Liver (tissue), 9 donors: ENCODE measurements around the gene PRM2. TPM values are rescaled to one million over a fixed set of nuclear protein-coding genes. Genes with fewer than 3 reads are reported as not detected.

Source experiments
- DNase-seq: peaks from one replicate; pipeline ENCODE4 v3.0.0-alpha.2; 2017; ENCODE audit warnings: low spot score
- H3K27ac ChIP-seq, 2 donors: one replicate each; pipeline ENCODE4 v1.7.0; 2013; ENCODE audit warnings: inconsistent platforms in 2 of 2, low read length in 2 of 2, control low read depth in 1 of 2, low read depth in 1 of 2, mild to moderate bottlenecking in 1 of 2
- H3K27me3 ChIP-seq, 4 donors: one replicate each; pipeline versions ENCODE4 v1.6.1 to v1.7.0; 2013; ENCODE audit warnings: low read length in 3 of 4, inconsistent platforms in 1 of 4, mild to moderate bottlenecking in 1 of 4, moderate library complexity in 1 of 4; ENCODE audit not compliant: control insufficient read depth in 4 of 4, insufficient read depth in 4 of 4
- H3K36me3 ChIP-seq, 4 donors: one replicate each; pipeline versions ENCODE4 v1.6.1 to v1.7.0; 2013; ENCODE audit warnings: low read length in 3 of 4, mild to moderate bottlenecking in 3 of 4, low read depth in 1 of 4, moderate library complexity in 1 of 4; ENCODE audit not compliant: control insufficient read depth in 4 of 4, insufficient read depth in 3 of 4
- H3K4me1 ChIP-seq, 4 donors: one replicate each; pipeline versions ENCODE4 v1.6.1 to v1.7.0; 2013; ENCODE audit warnings: low read length in 3 of 4, mild to moderate bottlenecking in 3 of 4, moderate library complexity in 1 of 4; ENCODE audit not compliant: control insufficient read depth in 4 of 4, insufficient read depth in 4 of 4
- H3K4me3 ChIP-seq, 3 donors: one replicate each; pipeline versions ENCODE4 v1.6.1 to v1.7.0; 2013; ENCODE audit warnings: low read length in 3 of 3, control low read depth in 1 of 3, low read depth in 1 of 3, mild to moderate bottlenecking in 1 of 3
- H3K9ac ChIP-seq, 2 donors: one replicate each; pipeline ENCODE4 v1.7.0; 2013; ENCODE audit warnings: low read length in 2 of 2, mild to moderate bottlenecking in 2 of 2, moderate library complexity in 2 of 2, control low read depth in 1 of 2, low read depth in 1 of 2
- H3K9me3 ChIP-seq, 4 donors: one replicate each; pipeline versions ENCODE4 v1.6.1 to v1.7.0; 2013; ENCODE audit warnings: low read length in 3 of 4; ENCODE audit not compliant: control insufficient read depth in 4 of 4
- ATF3 ChIP-seq: IDR thresholded peaks from 2 replicates; pipeline ENCODE4 v1.6.1; 2016; ENCODE audit warnings: antibody characterized with exemption
- CTCF ChIP-seq: fragments of 150-350 bp; IDR thresholded peaks from 2 replicates; pipeline ENCODE4 v1.5.1; 2017; ENCODE audit warnings: improper control_type of control experiment, low read depth, low read length; ENCODE audit not compliant: missing input control
- EGR1 ChIP-seq, 2 donors: IDR thresholded peaks; 2 replicates each; pipeline ENCODE4 v1.6.1; 2016 to 2018; ENCODE audit warnings: antibody characterized with exemption in 2 of 2, low read depth in 2 of 2
- FOXA1 ChIP-seq: IDR thresholded peaks from 2 replicates; pipeline ENCODE4 v1.6.1; 2016; ENCODE audit warnings: antibody characterized with exemption
- FOXA2 ChIP-seq: IDR thresholded peaks from 2 replicates; pipeline ENCODE4 v1.6.1; 2016; ENCODE audit warnings: antibody characterized with exemption
- GABPA ChIP-seq, 2 donors: IDR thresholded peaks in 1 of 2; conservative IDR thresholded peaks in 1 of 2; 2 replicates each; pipeline ENCODE4 v1.6.1; 2016; ENCODE audit warnings: antibody characterized with exemption in 2 of 2, mild to moderate bottlenecking in 1 of 2, moderate library complexity in 1 of 2
- HNF4A ChIP-seq, 2 donors: conservative IDR thresholded peaks; 2 replicates each; pipeline ENCODE4 v1.6.1; 2016; ENCODE audit warnings: antibody characterized with exemption in 2 of 2, mild to moderate bottlenecking in 2 of 2
- HNF4G ChIP-seq: IDR thresholded peaks from 2 replicates; pipeline ENCODE4 v1.6.1; 2016; ENCODE audit warnings: antibody characterized with exemption
- JUND ChIP-seq, 2 donors: IDR thresholded peaks; 2 replicates each; pipeline ENCODE4 v1.6.1; 2016; ENCODE audit warnings: antibody characterized with exemption in 2 of 2
- MAX ChIP-seq: IDR thresholded peaks from 2 replicates; pipeline ENCODE4 v1.6.1; 2016; ENCODE audit warnings: antibody characterized with exemption
- NR2F2 ChIP-seq: IDR thresholded peaks from 2 replicates; pipeline ENCODE4 v1.6.1; 2016; ENCODE audit warnings: antibody characterized with exemption
- RAD21 ChIP-seq, 2 donors: IDR thresholded peaks; 2 replicates each; pipeline ENCODE4 v1.6.1; 2016; ENCODE audit warnings: antibody characterized with exemption in 2 of 2, mild to moderate bottlenecking in 2 of 2
- REST ChIP-seq: IDR thresholded peaks from 2 replicates; pipeline ENCODE4 v1.6.1; 2016; ENCODE audit warnings: antibody characterized with exemption, mild to moderate bottlenecking
- RXRA ChIP-seq, 2 donors: IDR thresholded peaks; 2 replicates each; pipeline ENCODE4 v1.6.1; 2017 to 2018; ENCODE audit warnings: antibody characterized with exemption in 2 of 2, mild to moderate bottlenecking in 1 of 2
- SP1 ChIP-seq: IDR thresholded peaks from 2 replicates; pipeline ENCODE4 v1.6.1; 2018; ENCODE audit warnings: antibody characterized with exemption, mild to moderate bottlenecking
- TAF1 ChIP-seq: conservative IDR thresholded peaks from 2 replicates; pipeline ENCODE4 v1.6.1; 2016; ENCODE audit warnings: antibody characterized with exemption, mild to moderate bottlenecking
- YY1 ChIP-seq: IDR thresholded peaks from 2 replicates; pipeline ENCODE4 v1.6.1; 2016; ENCODE audit warnings: antibody characterized with exemption, mild to moderate bottlenecking
- ZBTB33 ChIP-seq: IDR thresholded peaks from 2 replicates; pipeline ENCODE4 v1.6.1; 2016; ENCODE audit warnings: antibody characterized with exemption
- WGBS: extraction: QIAGEN DNeasy Blood & Tissue Kit; methylation state at CpG from one replicate; pipeline ENCODE4 v1.1.7; 2013; 5-methylcytosine and 5-hydroxymethylcytosine counted together
- polyA plus RNA-seq, 2 donors: library from polyadenylated mRNA; stranded (reverse) in 1 of 2; unstranded in 1 of 2; fragments of 200-250 nt in 1 of 2; fragments of >200 nt in 1 of 2; fragmentation: Nextera tagmentation in 1 of 2; extraction: Ambion mirVana in 1 of 2; gene quantifications; one replicate each; pipeline versions ENCODE4 v1.2.1 to v1.2.3, GENCODE V29; 2013 to 2015
- total RNA-seq, 2 donors: library from RNA; depleted of rRNA; stranded (reverse); fragments of >200 nt; gene quantifications; one replicate each; pipeline ENCODE4 v1.2.3, GENCODE V29; 2014
- donor health status: healthy.
- donor health status: healthy.
- donor health status: healthy.
- donor health status: healthy.
- donor health status: healthy.

Gene PRM2
- total and polyA plus RNA-seq, 4 donors = not detected

- 83% methylated on average over 18 of the region's 18 CpGs for WGBS
- H3K27ac ChIP-seq = no peak overlapping the region
These were observed 27.3 kb upstream of the PRM2 start for GRCh38 chr16:11303405-11304138.

More at GRCh38 chr16:11303405-11304138, 27.3 kb upstream of the PRM2 start:
- DNase-seq = no peak
- Histone ChIP-seq H3K4me1 (peaks cover 0 to 5% (median 1%) of the 10 kb centered on the region in 4 donors), H3K4me3 (no peak overlapping the region), H3K9ac (no peak overlapping the region), H3K36me3 (no peaks in the 10 kb centered on the region), H3K9me3 (no peaks in the 10 kb centered on the region), H3K27me3 (no peaks in the 10 kb centered on the region)
- TF ChIP-seq RXRA (IDR thresholded peaks at IDR 0.05) (no peak), HNF4A (conservative IDR thresholded peaks at IDR 0.05) (no peak), FOXA1 (no peak), CTCF (no peak), ZBTB33 (no peak), NR2F2 (no peak), REST (no peak), JUND (IDR thresholded peaks at IDR 0.05) (no peak), EGR1 (IDR thresholded peaks at IDR 0.05; ENCODE audit: low read depth in 2 of 2) (no peak), RAD21 (IDR thresholded peaks at IDR 0.05) (no peak), GABPA (IDR thresholded peaks at IDR 0.05 in 1 of 2, conservative IDR thresholded peaks at IDR 0.05 in 1 of 2) (no peak), TAF1 (no peak), YY1 (no peak), FOXA2 (no peak), MAX (no peak), ATF3 (no peak), SP1 (no peak), HNF4G (no peak)
